GM18867 (cell line): ENCODE results near the gene WSB1.
A peak's percentile ranks its signal among the peaks of the same experiment; 100 is the strongest.

Experiments
- ATAC-seq: cut with Tn5 transposase; IDR thresholded peaks from one replicate; pipeline ENCODE4 v1.9.1; 2021; ENCODE audit warnings: mild to moderate bottlenecking, moderate library complexity; ENCODE audit not compliant: unreplicated experiment

The WSB1 gene

DNA sequence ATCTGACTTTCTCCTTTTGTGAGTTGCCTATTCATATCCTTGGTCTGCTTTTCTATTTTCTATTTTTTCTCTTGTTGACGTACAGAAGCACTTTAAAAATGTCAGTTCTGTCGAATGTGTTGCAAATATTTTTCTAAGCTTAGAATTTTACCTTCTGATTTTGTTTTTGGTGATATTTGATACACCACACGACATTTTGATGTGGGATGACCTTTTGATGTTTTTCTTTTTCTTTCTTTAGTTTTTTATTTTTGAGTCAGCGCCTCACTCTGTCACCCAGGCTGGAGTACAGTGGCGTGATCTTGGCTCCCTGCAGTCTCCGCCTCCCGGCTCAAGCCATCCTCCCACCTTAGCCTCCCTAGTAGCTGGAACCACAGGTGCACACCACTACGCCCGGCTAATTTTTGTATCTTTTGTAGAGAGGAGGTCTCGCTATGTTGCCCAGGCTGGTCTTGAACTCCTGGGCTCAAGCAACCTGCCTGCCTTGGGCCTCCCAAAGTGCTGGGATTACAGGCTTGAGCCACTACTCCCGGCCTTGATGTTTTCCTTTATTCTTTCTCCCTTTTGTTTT, 39.6 kb downstream of the WSB1 start:
- ATAC-seq, result no peak

DNA sequence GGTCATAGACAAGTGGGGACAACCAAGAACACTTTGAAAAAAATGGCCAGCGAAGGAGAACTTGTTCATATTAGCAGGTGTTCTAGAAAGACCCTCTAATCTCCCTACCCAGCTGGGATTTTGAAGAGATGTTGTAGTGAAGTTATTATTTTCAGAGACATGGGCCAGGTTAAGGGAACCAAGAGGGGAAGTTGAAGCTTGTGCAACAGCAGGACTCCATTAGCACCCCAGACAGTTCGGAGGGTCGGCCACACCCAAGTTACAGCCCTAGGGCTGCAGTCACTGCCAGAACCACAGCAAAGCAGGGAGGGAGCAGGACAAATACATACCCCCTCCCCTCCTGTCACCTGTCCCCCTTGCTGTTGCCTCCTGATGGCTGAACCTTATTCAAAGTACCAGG, 42.3 kb downstream of the WSB1 start:
- ATAC-seq, result no peak

DNA sequence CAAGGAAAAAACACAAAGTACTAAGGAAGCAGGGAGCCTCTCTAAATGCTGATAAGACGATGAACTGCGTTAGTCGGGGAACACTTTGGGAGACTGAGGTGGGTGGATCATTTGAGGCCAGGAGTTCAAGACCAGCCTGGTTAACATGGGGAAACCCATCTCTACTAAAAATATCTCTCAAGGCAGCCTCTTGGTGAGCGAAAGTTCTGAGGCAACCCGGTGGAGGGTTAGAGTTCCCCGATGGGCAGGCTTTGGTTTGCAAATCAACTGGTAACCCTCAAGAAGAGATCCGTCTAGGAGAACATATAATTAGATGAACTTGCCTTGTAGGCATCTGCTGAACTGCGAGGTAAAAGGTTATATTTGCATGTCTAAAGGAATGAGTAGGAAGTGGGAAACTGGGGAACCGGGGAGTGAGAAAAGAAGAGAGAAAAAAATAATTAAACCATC, 44.6 kb downstream of the WSB1 start:
- peak; percentile 61 for ATAC-seq

DNA sequence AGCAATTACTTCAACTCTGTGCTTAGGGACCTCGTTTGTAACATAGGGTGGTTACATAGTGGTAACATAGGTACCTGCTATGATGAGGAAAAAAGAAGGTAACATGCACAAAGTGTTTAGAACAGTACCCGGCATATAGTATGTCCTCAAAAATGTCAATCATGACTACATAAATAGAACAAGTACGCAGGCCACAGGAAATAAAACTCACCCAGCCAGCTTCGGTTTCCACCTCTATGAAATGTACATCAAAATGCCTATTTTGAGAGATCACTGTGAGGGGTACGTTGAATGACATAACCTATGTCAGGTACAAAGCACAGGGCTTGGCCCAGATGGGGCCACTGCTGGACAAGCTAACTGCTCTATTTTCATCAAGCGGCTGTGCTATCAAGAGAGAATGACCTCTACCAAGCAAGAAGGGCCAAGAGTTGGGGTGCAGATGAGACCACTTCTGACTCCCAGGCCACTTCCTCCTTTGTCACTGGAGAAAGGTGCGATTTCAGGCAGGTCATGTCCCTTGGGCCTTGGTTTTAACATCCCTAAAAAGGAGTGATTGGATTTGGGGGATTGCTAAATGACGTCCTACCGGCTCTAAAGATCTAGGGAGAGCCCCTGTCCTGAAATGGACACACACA, 45.4 kb downstream of the WSB1 start:
- ATAC-seq, result peak; percentile 60

DNA sequence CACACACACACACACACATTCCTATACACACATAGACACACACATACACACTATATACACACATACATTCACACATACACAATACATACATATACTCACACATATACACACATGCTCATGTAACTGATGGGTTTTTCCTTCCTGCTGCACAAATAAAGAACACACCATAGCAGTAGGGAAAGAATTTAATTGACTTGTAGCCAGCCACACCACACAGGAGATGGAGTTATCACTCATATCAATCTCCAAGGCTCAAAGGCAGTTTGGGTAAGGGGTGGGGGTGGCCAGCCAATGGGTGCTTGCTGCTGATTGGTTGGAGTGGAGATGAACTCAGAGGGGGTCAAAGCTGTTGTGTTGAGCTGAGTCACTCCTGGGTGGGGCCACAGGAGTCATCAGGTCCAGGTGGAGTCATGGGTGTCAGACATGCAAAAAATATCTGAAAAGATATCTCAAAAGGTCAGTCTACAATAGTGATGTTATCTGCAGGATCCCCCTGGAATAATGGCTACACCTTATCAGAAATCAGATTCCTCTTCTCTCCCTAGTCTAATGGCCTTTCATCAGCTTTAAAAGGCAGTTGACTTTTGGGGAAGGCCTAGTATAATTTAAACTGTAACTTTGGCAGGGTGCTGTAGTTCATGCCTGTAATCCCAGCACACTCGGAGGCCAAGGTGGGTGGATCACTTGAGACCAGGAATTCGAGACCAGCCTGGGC, 46.1 kb downstream of the WSB1 start:
- no peak for ATAC-seq

DNA sequence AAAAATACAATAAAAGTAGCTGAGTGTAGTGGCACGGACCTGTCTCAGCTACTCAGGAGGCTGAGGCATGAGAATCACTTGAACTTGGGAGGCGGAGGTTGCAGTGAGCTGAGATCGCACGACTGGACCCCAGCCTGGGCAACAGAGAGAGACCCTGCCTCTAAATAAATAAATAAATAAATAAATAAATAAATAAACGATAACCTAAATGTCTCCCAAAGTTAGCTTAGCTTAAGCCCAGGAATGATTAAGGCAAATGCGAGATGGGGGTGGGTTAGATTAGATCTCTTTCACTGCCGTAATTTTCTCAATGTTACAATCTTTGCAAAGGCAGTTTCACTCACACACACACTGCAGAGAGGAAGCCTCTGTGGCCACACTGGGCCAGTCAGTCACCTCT, 46.7 kb downstream of the WSB1 start:
- no peak for ATAC-seq

DNA sequence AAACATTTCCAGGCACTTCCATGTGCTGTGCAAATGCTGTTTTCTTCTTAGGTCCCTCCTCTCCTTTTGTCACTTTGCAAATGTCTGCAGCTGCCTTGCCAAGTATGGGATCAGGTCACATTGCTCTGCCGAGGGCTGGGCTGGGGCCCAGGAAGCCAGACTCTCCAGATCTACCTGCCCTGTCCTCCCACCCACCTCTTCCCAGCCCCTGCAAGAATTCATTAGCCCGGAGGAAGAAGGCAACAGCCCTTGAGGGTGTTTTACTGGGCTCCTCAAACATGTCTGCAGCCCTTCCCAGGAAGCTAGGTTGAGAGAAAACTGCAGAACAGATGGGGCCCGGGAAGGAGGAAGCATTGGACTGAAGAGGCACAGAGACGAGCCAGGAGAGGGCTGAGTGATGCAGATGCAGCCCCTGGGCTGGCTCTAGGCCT, 47.1 kb downstream of the WSB1 start:
- ATAC-seq, result no peak

DNA sequence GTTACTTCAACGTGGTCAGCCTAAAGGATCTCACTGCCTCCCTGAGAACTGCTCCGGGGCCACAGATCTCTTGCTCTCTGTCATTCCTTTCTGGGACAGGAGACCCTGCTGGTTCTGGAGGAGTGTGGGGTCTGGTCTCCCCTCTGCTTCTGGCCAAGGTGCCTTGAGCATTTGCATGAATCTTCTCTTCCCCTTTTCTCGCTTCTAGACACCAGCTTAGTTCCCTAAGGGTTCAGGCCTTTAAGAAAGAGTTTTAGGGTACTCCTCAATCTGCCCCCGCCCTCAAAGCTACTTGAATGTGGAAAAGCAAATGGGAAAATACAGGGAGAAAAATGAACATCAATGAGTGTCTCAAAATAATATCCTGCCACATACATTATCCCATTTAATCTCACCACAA, 48.1 kb downstream of the WSB1 start:
- no peak for ATAC-seq

DNA sequence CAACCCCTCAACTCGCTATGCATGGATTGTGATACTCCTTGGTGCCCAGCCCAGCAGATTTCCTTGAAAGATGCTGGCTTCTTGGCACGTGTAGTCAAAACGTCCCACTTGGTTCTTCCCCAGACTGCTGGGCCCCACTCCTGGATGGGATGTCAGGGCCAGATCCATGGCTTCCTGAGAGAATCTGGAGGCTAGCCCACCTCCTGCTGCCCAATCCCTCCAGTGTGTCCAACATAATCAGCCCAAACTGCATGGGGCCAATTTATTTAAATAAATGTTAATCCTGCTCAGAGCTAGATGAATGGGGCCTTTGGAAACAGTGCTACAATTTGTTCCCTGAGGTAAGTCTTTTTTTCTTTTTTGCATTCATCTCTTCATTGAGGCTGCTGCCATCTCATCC, 49.4 kb downstream of the WSB1 start:
- ATAC-seq, result no peak

DNA sequence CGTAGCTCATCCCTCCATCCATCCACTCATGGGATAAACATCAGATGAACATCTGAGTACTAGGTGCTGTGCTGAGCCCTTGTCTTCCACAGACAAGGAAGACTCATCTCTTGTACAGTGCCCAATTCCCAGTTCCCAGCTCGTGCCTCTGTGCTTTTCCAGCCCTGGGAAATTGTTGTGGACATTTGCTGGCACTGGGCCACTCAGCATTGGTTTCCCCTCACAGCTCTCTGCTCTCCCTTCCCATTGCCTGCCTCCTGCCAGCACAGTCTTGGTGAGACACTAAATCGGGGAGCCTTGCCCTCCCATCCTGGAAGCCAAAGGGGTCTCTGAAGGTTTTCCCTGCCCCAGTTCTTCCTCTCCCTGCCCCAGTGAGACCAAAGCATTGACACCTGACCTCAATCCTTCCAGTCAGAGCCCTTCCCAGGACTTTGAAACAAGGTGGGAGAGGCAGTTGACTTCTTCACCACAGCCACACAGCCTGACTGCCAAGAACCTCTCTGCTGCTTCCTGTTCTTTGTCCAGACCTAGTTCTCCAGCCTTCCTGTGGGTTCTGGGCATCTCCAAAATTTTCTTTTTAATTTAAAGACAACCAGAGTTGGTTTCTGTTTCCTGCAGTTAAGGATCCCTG, 50.2 kb downstream of the WSB1 start:
- no peak for ATAC-seq

DNA sequence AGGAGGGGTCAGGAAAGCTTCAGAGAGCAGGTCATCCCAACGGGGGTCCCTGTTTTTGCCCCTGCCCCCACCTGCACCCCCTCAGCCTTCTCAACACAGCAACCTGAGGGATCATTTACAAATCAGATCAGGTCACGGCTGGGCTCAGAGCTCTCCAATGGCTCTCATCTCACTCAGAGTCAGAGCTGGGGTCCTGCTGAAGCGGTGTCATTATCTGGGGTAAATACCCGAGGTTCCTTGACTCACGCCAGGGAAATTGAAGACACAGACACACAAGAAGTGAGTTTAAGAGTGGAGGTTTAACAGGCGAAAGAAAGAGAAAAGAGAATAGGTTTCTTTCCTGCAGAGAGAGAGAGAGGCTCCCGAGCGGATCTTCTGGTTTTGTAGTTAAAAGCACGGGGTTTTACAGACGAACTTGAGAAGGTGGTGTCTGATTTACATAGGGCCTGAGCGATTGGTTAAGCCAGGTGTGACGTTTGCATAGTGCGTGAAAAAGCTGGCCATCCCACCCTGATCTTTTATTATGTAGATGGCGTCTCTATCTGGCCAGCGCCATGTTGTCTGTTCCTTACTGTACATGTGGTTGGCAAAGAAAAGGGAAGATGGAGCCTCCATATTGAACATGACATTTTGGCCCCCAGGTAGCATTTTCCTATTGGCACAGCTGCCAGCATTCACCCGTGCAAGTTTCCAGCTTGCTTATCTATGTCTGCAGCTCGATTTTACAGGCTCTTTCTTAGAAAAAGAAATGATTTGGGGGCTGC, 51.4 kb downstream of the WSB1 start:
- ATAC-seq, result no peak

DNA sequence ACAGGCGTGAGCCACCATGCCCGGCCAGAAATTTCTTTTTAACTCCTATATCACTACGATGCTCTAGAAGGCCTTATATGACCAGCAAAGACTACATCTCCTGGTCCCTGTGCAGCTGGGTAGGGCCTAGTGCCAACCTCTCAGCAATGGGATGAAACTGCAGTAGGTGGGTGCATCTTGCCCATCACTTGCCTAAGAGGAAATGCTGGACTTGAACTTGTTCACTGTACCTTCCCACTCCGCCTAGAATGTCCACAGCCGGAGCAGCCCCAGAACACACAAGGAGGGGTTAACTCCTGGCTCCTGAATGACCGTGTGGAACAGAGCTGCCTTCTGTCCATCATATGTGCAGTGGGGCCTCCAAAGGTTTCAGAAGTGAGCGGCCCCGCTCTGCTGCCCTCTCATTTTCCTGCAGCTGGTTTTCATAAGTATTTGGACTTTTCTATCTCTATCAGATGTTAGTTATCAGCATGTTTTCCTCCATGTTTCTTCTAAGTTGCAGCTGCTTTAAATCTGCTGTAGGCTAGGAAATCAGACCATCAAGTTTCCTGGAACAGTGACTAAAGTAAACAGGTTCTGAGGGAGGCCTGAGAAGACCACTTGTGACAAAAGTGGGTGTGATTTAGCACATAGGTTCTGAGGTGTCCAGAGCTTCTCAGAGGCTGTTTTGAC, 52.5 kb downstream of the WSB1 start:
- ATAC-seq, result no peak

DNA sequence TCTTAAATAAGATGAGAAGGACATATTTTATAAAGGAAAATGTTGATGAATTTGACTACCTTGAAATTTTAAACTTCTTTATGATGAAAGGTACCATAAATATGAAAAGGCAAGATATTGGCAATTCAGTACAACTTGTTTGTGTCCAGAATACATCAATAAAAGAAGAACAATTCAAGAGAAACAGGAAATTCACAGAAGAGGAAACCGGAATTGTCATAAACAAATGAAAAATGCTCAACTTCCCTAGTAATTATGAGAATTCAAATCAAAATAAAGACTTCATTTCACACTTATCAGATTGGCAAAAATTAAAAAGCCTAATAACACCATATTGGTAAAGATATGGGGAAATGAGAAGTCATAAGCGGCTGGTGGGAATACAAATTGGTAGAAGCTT, 54.3 kb downstream of the WSB1 start:
- no peak for ATAC-seq

DNA sequence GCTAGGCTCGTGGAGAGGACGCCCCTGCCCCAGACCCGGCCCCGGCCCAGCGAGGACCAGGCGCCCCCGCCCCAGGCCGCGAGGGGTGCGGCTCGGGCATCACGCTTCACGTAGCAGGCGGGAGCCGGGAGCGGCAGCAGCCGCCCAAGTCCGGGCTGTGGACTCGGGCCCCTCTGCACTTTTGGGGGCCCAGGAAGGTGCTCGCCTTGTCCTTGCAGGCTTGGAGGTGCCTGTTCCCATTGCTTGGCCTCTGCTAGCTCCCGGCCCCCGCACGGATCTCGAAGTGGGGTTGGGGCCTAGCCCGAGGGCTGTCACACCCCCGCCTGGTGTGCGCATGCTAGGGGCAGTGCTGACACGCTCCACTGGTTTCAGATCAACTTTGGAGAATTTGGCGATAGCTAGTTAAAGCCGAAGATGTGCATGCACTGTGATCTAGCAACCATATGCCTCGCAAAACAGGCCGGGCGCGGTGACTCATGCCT, 55.7 kb downstream of the WSB1 start:
- no peak for ATAC-seq

DNA sequence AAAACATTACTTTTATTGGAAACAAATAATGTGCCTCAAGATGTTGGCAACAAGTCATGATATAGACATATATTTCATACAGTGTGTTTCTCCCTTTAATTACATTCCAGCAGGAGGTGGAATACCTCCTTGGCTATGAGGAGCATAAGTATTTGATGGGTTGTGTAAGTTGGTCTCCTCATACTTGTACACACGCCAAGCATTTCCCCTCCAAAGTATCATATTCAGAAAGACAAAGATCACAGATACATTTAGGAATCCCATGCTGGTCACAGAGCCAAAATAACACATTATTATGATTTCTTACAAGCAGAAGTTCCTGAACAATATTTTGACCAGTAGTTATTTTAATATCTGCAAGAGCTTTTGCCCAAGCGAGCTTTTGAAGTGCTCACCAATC, 57.8 kb downstream of the WSB1 start:
- ATAC-seq, result no peak

DNA sequence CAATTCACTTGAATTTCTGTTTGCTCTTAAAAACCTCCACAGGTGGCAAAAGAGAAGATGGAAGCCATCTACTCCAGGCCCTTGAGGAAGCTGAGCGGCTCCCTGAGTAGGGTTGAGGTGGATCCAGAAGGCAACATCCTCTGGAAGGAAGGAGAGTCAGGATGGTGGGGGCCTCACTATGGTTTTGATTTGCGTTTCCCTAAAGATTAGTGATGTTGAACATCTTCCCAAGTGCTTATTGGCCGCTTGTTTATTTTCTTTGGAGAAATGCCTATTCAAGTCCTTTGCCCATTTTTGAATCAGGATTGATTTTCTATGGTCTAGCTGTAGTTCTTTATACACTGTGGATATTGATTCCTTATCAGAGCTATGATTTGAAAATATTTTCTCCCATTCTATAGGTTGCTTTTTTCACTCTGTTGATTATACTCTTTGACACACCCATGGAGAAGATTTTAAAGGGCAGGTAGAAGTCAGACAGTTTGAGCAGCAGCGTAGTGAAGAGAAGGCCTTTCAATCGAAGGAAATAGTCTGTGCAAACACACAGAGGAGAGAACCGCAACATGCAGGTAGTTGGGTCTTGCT, 58.6 kb downstream of the WSB1 start:
- ATAC-seq, result no peak

DNA sequence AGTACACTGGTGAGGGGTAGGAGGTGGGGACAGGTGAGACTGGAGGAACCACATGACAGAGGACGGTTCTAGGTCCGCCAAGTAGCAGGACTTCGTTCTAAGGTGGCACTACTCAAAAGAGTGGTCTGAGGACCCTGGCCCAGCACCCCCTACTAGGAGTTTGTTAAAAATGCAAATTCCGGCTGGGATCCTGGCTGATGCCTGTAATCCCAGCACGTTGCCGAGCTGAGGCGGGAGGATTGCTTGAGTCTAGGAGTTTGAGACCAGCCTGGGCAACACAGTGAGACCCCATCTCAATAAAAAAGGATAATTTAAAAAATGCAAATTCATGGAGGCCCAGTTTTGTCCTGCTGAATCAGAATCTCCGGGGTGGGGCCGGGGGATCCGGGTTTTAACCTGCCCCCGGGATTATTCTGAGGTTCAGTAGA, 59.1 kb downstream of the WSB1 start:
- no peak for ATAC-seq

DNA sequence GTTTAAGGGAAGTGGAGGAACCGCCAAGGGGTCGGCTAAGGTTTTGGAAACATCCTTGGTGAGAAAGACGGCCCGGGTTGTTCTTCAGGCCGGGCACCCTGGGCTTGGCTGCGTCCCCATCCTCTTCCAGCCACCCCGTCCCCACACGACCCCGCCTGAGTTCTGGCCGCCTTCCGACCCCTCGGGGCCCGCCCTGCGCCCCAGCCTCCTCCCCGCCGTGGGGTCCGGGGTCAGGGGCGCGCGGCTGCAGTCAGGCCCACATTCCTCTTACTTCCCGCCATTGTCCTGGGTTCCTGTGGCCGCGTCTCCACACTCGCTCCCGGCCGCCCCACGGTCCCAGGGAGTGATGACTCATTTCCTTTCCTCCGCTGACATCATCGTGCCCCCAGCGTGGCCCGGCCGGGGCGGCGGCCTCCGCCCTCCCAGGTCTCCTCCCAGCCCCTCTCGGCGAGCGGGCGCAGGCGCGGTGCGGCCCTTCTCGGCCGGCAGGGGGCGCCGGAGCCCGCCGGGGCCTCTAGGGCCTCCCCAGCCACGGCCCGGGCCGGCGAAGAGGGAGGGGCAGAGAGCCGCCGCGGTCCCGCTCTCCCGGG, 59.6 kb downstream of the WSB1 start:
- peak; percentile 69 for ATAC-seq

DNA sequence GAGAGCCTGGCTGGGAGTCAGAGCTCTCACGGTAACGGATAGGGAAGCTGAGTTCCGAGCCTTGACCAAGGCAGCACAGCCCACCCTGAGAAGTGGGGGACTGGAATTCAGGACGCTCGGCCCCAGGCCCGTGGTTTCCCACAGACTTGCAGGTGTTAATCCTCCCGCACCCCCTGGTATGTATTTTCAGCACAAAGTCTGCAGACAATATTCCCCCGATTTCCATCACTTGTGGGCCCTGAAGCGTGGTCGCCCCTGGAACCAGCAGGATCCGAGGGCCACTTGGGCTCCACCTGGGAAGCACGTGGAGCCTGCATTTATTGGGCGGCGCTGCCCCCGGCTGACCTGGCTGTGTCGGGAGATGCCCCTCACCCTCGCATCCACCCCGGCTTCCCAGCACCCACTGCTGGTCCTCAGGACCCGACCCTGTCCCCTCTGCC, 60.2 kb downstream of the WSB1 start:
- no peak for ATAC-seq
